Activated B cell treated with CpG ODN at 0.5 μM for 24 hours (primary cell): ENCODE measurements around the gene SACS. TPM values are rescaled to one million over a fixed set of nuclear protein-coding genes. Genes with fewer than 3 reads are reported as not detected.

Experiments used
- ATAC-seq: fragments of 200-7000 bp; cut with Tn5 transposase; one replicate; pipeline ENCODE4 v1.10.0; 2021; ENCODE audit warnings: low read depth, mild to moderate bottlenecking, moderate library complexity
- CTCF ChIA-PET: fragments of 350-600 bp; sonication (Branson Sonifier 250); formaldehyde crosslinking; loops from one replicate; lab custom pipeline; 2021; ENCODE audit warnings: antibody characterized with exemption; lab: Charles Lee
- POLR2A ChIA-PET: fragments of 350-600 bp; sonication (Branson Sonifier 250); formaldehyde crosslinking; loops from one replicate; lab custom pipeline; 2021; ENCODE audit warnings: antibody characterized with exemption; lab: Charles Lee
- DNase-seq: peaks from one replicate; pipeline ENCODE4 v3.0.0; 2022
- H3K27ac Mint-ChIP-seq: one replicate; pipeline ENCODE4 v1.8.0; 2020; ENCODE audit warnings: mixed read lengths
- H3K27me3 Mint-ChIP-seq: one replicate; pipeline ENCODE4 v1.8.0; 2021; ENCODE audit warnings: mixed read lengths
- H3K36me3 Mint-ChIP-seq: one replicate; pipeline ENCODE4 v1.8.0; 2021; ENCODE audit warnings: low read depth, mixed read lengths
- H3K4me1 Mint-ChIP-seq: one replicate; pipeline ENCODE4 v1.8.0; 2021; ENCODE audit warnings: mixed read lengths
- H3K4me3 Mint-ChIP-seq: one replicate; pipeline ENCODE4 v1.8.0; 2020; ENCODE audit warnings: mild to moderate bottlenecking, mixed read lengths
- H3K9me3 Mint-ChIP-seq: one replicate; pipeline ENCODE4 v1.8.0; 2020; ENCODE audit warnings: mixed read lengths
- intact Hi-C: fragments of 100-400 bp; cut with micrococcal nuclease; formaldehyde crosslinking; loops from one replicate; pipeline ENCODE4 v1.15.1; 2024
- total RNA-seq: library from RNA; stranded (reverse); gene quantifications from 2 replicates; pipeline ENCODE4 v1.2.3, GENCODE V29; 2022
- TF ChIP-seq, protein P1 (sequence below): fragments of 200-600 bp; IDR thresholded peaks from one replicate; pipeline ENCODE4 v1.8.0; 2022; ENCODE audit warnings: antibody characterized with exemption, mild to moderate bottlenecking

The SACS gene
- total RNA-seq, 1 donor from 2014 or later: 29.3 TPM

DNA sequence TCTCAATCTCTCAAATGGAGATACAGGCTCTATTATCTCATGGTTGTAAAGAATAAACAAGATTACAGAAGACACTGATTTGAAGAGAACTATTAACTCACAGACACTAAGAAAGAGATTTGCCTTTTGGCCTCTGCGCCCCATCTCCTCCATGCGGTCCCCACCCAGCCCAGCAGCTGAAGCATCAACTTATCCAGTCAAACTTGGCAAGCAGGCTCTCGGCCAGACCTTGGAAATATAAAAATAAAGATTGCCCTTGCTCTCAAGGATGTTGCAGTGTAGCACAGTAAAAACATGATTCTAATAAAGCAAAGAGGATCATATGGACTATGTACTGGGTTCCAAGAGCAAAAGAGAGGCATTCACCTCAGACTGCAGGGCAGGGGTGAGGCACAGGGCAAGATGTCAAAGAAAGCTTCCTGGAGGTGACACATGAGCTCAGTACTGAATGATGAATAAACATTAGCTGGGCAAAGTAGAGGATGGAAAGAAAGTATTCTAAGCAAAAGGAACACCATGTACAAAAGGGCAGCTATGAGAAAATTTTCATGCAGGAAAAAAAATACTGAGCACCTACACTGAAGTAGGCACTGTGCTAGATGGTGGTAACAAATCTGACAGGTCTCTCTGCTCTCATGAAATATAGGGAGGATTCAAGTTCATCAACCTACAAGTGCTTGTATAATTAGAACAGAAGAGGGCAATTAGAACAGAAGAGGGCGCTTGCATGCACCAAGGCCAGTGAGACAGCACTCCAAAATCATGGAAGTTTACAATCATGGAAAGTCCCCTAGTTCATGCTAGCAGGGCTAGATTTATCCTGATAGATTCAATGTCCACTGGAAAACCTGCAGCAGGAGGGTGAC is 85.0 kb downstream of the SACS start:
- CTCF ChIA-PET: no interaction called here
- POLR2A ChIA-PET: no interaction called here
- H3K4me3 Mint-ChIP-seq: no peak overlapping the region
- H3K27ac Mint-ChIP-seq: no peak overlapping the region
- TF ChIP-seq, protein P1, sequence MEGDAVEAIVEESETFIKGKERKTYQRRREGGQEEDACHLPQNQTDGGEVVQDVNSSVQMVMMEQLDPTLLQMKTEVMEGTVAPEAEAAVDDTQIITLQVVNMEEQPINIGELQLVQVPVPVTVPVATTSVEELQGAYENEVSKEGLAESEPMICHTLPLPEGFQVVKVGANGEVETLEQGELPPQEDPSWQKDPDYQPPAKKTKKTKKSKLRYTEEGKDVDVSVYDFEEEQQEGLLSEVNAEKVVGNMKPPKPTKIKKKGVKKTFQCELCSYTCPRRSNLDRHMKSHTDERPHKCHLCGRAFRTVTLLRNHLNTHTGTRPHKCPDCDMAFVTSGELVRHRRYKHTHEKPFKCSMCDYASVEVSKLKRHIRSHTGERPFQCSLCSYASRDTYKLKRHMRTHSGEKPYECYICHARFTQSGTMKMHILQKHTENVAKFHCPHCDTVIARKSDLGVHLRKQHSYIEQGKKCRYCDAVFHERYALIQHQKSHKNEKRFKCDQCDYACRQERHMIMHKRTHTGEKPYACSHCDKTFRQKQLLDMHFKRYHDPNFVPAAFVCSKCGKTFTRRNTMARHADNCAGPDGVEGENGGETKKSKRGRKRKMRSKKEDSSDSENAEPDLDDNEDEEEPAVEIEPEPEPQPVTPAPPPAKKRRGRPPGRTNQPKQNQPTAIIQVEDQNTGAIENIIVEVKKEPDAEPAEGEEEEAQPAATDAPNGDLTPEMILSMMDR: no peak
- H3K27me3 Mint-ChIP-seq: no peaks in the 10 kb centered on the region
- intact Hi-C loops: no loop called here
- H3K4me1 Mint-ChIP-seq: peaks cover 7% of the 10 kb centered on the region
- ATAC-seq (no peak), DNase-seq (no peak)
- peaks cover 86% of the 10 kb centered on the region for H3K36me3 Mint-ChIP-seq
- no peaks in the 10 kb centered on the region for H3K9me3 Mint-ChIP-seq

DNA sequence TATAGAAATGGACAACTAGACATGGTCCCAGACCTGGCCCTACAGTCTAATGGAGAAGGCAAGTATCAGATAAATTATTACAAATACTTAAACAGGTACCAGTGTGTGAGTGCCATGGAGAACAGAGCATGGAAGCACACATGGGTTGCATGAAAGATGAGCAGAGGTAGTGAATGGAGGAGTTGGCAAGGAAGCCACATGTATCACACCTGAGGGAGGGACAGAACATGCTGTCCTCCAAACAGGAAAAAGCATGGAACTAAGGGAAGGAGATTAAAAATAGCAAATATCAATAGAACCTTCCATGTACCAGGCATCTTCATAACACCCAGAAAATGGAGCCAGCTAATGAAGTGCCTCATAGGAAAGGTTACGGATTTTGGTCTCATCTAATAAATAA is 85.9 kb downstream of the SACS start:
- intact Hi-C loops: no loop called here
- Mint-ChIP-seq H3K4me1 (peaks cover 5% of the 10 kb centered on the region), H3K36me3 (peaks cover 81% of the 10 kb centered on the region), H3K4me3 (no peak overlapping the region), H3K27ac (no peak overlapping the region), H3K27me3 (no peaks in the 10 kb centered on the region), H3K9me3 (no peaks in the 10 kb centered on the region)
- ATAC-seq (no peak), DNase-seq (no peak)
- POLR2A ChIA-PET: no interaction called here
- CTCF ChIA-PET: no interaction called here
- TF ChIP-seq, protein P1: no peak

DNA sequence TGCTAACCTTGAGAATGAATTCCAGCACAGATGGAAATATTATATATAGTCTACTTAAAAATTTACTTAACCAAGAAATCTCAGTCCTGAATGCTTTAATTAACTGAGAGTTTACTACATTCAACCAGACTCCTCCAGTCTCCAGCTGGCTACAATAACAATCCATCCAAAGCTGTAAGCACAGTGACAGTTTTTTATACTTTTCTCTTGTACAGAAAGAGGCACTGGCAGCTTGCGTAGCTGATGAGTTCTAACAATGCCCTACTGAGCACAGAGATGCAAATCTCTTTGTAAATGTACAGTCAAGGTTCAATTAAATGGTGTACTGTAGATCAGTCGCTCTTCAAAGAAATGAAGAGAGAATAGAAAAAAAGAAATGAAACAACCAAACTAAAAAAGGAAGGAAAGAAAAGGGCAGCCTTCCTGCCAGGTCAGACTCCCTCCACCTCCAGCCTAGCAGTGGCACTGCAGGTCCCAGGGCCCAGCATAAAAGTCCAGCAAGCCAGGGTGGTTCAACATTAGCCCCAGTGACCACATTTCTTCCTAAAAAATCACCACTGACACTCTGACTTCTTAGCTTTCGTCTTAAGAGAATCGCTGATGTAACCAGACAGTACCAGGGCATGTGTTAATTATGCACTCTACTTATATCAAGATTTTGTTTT is 88.4 kb downstream of the SACS start:
- Mint-ChIP-seq H3K27ac (no peak overlapping the region), H3K36me3 (peaks cover 73% of the 10 kb centered on the region), H3K27me3 (no peaks in the 10 kb centered on the region), H3K4me3 (no peak overlapping the region), H3K4me1 (peaks cover 5% of the 10 kb centered on the region), H3K9me3 (no peaks in the 10 kb centered on the region)
- ATAC-seq: no peak
- TF ChIP-seq, protein P1: no peak
- ChIA-PET CTCF (interaction anchor here (0.6 kb wide), 1 partner anchor 454 kb away, joined by 3 read pairs; no protein-coding TSS in a partner anchor), POLR2A (no interaction called here)
- intact Hi-C loops: no loop called here
- no peak for DNase-seq

GRCh38 chr13:23339225-23339624 is 94.3 kb downstream of the SACS start:
- peaks cover 10% of the 10 kb centered on the region for H3K9me3 Mint-ChIP-seq
- ATAC-seq: no peak
- no peak overlapping the region for H3K4me3 Mint-ChIP-seq
- ChIA-PET POLR2A (no interaction called here), CTCF (no interaction called here)
- TF ChIP-seq, protein P1: no peak
- intact Hi-C loops: no loop called here
- no peak for DNase-seq
- no peak overlapping the region for H3K27ac Mint-ChIP-seq
- H3K27me3 Mint-ChIP-seq: no peaks in the 10 kb centered on the region
- no peaks in the 10 kb centered on the region for H3K4me1 Mint-ChIP-seq
- H3K36me3 Mint-ChIP-seq: peaks cover 59% of the 10 kb centered on the region

DNA sequence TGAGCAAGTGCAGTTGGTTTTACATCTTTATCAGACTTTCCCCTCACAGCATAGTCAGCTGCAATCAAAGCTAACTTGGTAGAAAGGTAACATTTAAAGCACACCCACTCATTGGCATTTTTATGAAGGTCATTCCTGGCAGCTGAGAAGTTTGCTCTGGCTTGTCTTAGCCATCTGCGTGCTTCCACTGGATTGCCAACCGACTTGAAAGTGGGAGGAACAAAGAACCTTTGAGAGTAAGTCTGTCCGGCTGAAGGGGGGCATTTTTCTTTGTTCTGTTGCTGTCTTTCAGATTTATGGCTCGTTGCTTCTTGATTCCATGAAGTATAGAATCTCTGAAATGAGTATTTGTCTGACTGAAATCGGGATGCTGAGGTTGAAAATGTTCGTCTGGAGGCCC is 103.1 kb downstream of the SACS start:
- TF ChIP-seq, protein P1: no peak
- H3K4me3 Mint-ChIP-seq: no peak overlapping the region
- H3K36me3 Mint-ChIP-seq: peaks cover 28% of the 10 kb centered on the region
- ChIA-PET CTCF (no interaction called here), POLR2A (no interaction called here)
- DNase-seq: no peak
- peaks cover 20% of the 10 kb centered on the region for H3K9me3 Mint-ChIP-seq
- no peaks in the 10 kb centered on the region for H3K27me3 Mint-ChIP-seq
- intact Hi-C loops: no loop called here
- H3K27ac Mint-ChIP-seq: no peak overlapping the region
- no peak for ATAC-seq
- H3K4me1 Mint-ChIP-seq: no peaks in the 10 kb centered on the region
